Thyroid gland (tissue), 4 donors: ENCODE measurements around the gene ARL6IP4. TPM values are rescaled to one million over a fixed set of nuclear protein-coding genes. Genes with fewer than 3 reads are reported as not detected.

ENCODE experiments used
- DNase-seq, 2 donors: peaks; one replicate each; pipeline ENCODE4 v3.0.0-alpha.2; 2019
- H3K27ac ChIP-seq, 3 donors: fragments of 200-600 bp; sonication (generic); 1 replicate in 2 of 3; 2 replicates in 1 of 3; pipeline ENCODE4 v1.5.1; 2016 to 2019; ENCODE audit warnings: mild to moderate bottlenecking in 1 of 3, moderate library complexity in 1 of 3
- H3K27me3 ChIP-seq: fragments of 200-600 bp; sonication (generic); one replicate; pipeline ENCODE4 v1.5.1; 2019
- H3K36me3 ChIP-seq, 2 donors: fragments of 200-600 bp; sonication (generic); one replicate each; pipeline ENCODE4 v1.5.1; 2016 to 2019
- H3K4me1 ChIP-seq, 2 donors: fragments of 200-600 bp; sonication (generic); one replicate each; pipeline ENCODE4 v1.5.1; 2017 to 2019
- H3K4me3 ChIP-seq, 3 donors: fragments of 200-600 bp; sonication (generic); replicated peaks in 1 of 3; 1 replicate in 2 of 3; 2 replicates in 1 of 3; pipeline ENCODE4 v1.5.1; 2016; ENCODE audit warnings: mild to moderate bottlenecking in 1 of 3
- H3K9me3 ChIP-seq: fragments of 200-600 bp; sonication (generic); one replicate; pipeline ENCODE4 v1.5.1; 2017
- CTCF ChIP-seq, 6 experiments: fragments of 200-600 bp in 3 of 6; fragments of 450-650 bp in 3 of 6; sonication (generic) in 3 of 6; IDR thresholded peaks; one replicate each; pipeline ENCODE4 v1.5.1; 2016 to 2019; ENCODE audit warnings: antibody characterized with exemption in 6 of 6, mild to moderate bottlenecking in 2 of 6, inconsistent platforms in 1 of 6, moderate library complexity in 1 of 6
- POLR2A ChIP-seq, 2 donors: fragments of 450-650 bp; IDR thresholded peaks; one replicate each; pipeline ENCODE4 v1.6.1; 2017; ENCODE audit warnings: antibody characterized with exemption in 2 of 2, mild to moderate bottlenecking in 2 of 2, moderate library complexity in 1 of 2
- WGBS, 2 donors: methylation state at CpG; one replicate each; pipeline ENCODE4 v1.1.5; 2017; 5-methylcytosine and 5-hydroxymethylcytosine counted together
- intact Hi-C: fragments of 100-400 bp; cut with DNase I; formaldehyde crosslinking; loops from one replicate; pipeline ENCODE4 v1.15.1; 2023
- total RNA-seq, 4 donors: library from RNA; depleted of rRNA; stranded (reverse); fragments of >200 nt; gene quantifications; one replicate each; pipeline ENCODE4 v1.2.3, GENCODE V29; 2016

ARL6IP4 gene
- total RNA-seq, 4 donors from 2014 or later = 210 to 281 (median 262) TPM

GRCh38 chr12:122994781-122995502 is 14.5 kb downstream of the ARL6IP4 start:
- WGBS, 2 donors = 87 to 96% methylated on average over 7 to 9 of the region's 13 CpGs
- TF ChIP-seq CTCF (IDR thresholded peaks at IDR 0.05) (no peak), POLR2A (IDR thresholded peaks at IDR 0.05) (no peak)
- no peak overlapping the region for H3K4me3 ChIP-seq
- no peaks in the 10 kb centered on the region for H3K9me3 ChIP-seq
- intact Hi-C loops = no loop called here
- no peaks in the 10 kb centered on the region for H3K36me3 ChIP-seq
- H3K27me3 ChIP-seq = no peaks in the 10 kb centered on the region
- peaks cover 5% of the 10 kb centered on the region in 2 donors for H3K4me1 ChIP-seq
- no peak overlapping the region for H3K27ac ChIP-seq
- DNase-seq = no peak

GRCh38 chr12:122995503-122996187 is 15.2 kb downstream of the ARL6IP4 start:
- peak overlapping the region in 1 of 3 donors; percentile 28 for H3K27ac ChIP-seq
- intact Hi-C loops = no loop called here
- H3K9me3 ChIP-seq = no peaks in the 10 kb centered on the region
- no peaks in the 10 kb centered on the region for H3K36me3 ChIP-seq
- peaks cover 5% of the 10 kb centered on the region in 2 donors for H3K4me1 ChIP-seq
- DNase-seq = peak in 1 of 2 donors; percentile 47
- no peak for TF ChIP-seq CTCF (IDR thresholded peaks at IDR 0.05)
- no peak for TF ChIP-seq POLR2A (IDR thresholded peaks at IDR 0.05)
- no peaks in the 10 kb centered on the region for H3K27me3 ChIP-seq
- H3K4me3 ChIP-seq = no peak overlapping the region
- WGBS, 2 donors = 71 to 76% methylated on average over 19 to 20 of the region's 20 CpGs

- no peaks in the 10 kb centered on the region for H3K27me3 ChIP-seq
- H3K4me3 ChIP-seq = no peak overlapping the region
- TF ChIP-seq POLR2A (IDR thresholded peaks at IDR 0.05) (no peak), CTCF (IDR thresholded peaks at IDR 0.05) (no peak)
- no peaks in the 10 kb centered on the region for H3K9me3 ChIP-seq
- no peaks in the 10 kb centered on the region for H3K36me3 ChIP-seq
- WGBS, 2 donors = 100% methylated on average over 2 of the region's 7 CpGs; no CpG with 5 or more reads in 1 of the 2 donors
- intact Hi-C loops = no loop called here
- no peak for DNase-seq
- peak overlapping the region in 1 of 3 donors; percentile 28 for H3K27ac ChIP-seq
- peaks cover 5% of the 10 kb centered on the region in 2 donors for H3K4me1 ChIP-seq
Measured at GRCh38 chr12:122996188-122996601, 15.7 kb downstream of the ARL6IP4 start.

GRCh38 chr12:122996621-122997342 is 16.3 kb downstream of the ARL6IP4 start:
- WGBS, 2 donors = 88 to 97% methylated on average over 10 to 12 of the region's 16 CpGs
- Histone ChIP-seq H3K27ac (no peak overlapping the region), H3K4me3 (no peak overlapping the region), H3K4me1 (peaks cover 5% of the 10 kb centered on the region in 2 donors), H3K9me3 (no peaks in the 10 kb centered on the region), H3K27me3 (no peaks in the 10 kb centered on the region), H3K36me3 (no peaks in the 10 kb centered on the region)
- TF ChIP-seq CTCF (IDR thresholded peaks at IDR 0.05) = no peak
- no peak for TF ChIP-seq POLR2A (IDR thresholded peaks at IDR 0.05)
- DNase-seq = no peak
- intact Hi-C loops = no loop called here
